Measurements from ENCODE around the gene C1GALT1C1L.
A peak's percentile ranks its signal among the peaks of the same experiment; 100 is the strongest.
"Not testable (repeated sequence)": the region's sequence is repeated elsewhere in the genome, so short reads cannot be mapped to it uniquely, and the experiment has no call there.

C1GALT1C1L gene

GRCh38 chr2:43653506-43653905, 22.7 kb downstream of the C1GALT1C1L start:
- no peak for DNase-seq (ENCODE audit: low read depth in 2 of 2)

GRCh38 chr2:43648994-43649701, 27.1 kb downstream of the C1GALT1C1L start:
- no peak for DNase-seq (ENCODE audit: low read depth in 2 of 2)

- DNase-seq (ENCODE audit: low read depth in 2 of 2), result no peak
Measured at GRCh38 chr2:43643680-43644079, 32.5 kb downstream of the C1GALT1C1L start.

- DNase-seq (ENCODE audit: low read depth in 2 of 2), result no peak
Measured at GRCh38 chr2:43642363-43642762, 33.9 kb downstream of the C1GALT1C1L start.

- peak; percentile 84 to 90 for DNase-seq (ENCODE audit: low read depth in 2 of 2)
Measured at GRCh38 chr2:43637030-43637803, 39.0 kb downstream of the C1GALT1C1L start, which contains the start of gene PLEKHH2. TSS of gene PLEKHH2 (plus strand) at chr2:43637260. CDS start at chr2:43644674, 7,414 bp downstream.

- no peak for DNase-seq (ENCODE audit: low read depth in 2 of 2)
Measured at GRCh38 chr2:43636621-43637020, 39.6 kb downstream of the C1GALT1C1L start.

- DNase-seq (ENCODE audit: low read depth in 2 of 2), result not testable (repeated sequence)
Measured at GRCh38 chr2:43636153-43636552, 40.1 kb downstream of the C1GALT1C1L start.

- no peak for DNase-seq (ENCODE audit: low read depth in 2 of 2)
Measured at GRCh38 chr2:43634604-43635306, 41.5 kb downstream of the C1GALT1C1L start.

GRCh38 chr2:43631618-43632317, 44.5 kb downstream of the C1GALT1C1L start:
- no peak for DNase-seq (ENCODE audit: low read depth in 2 of 2)

All from stimulated activated CD4-positive, alpha-beta T cell treated with anti-CD3 and anti-CD28 coated beads, Interleukin-4, amount 100 ng/mL, for 48 hours (primary cell).